H7 (cell line): ENCODE measurements around the gene TRMT112. TPM values are rescaled to one million over a fixed set of nuclear protein-coding genes. Genes with fewer than 3 reads are reported as not detected.
A peak's percentile ranks its signal among the peaks of the same experiment; 100 is the strongest.

Source experiments
- DNase-seq: peaks from one replicate; pipeline ENCODE4 v3.0.0; 2012
- H3K27me3 ChIP-seq: 2 replicates; pipeline ENCODE4 v1.6.0; 2011; ENCODE audit warnings: mild to moderate bottlenecking, low read length; ENCODE audit not compliant: control insufficient read depth, insufficient read depth
- H3K36me3 ChIP-seq: replicated peaks from 2 replicates; pipeline ENCODE4 v1.5.1; 2011; ENCODE audit warnings: low read length; ENCODE audit not compliant: control insufficient read depth, insufficient read depth
- H3K4me3 ChIP-seq: 2 replicates; pipeline ENCODE4 v1.5.1; 2011; ENCODE audit warnings: low read depth, mild to moderate bottlenecking, control low read depth, low read length, moderate library complexity; ENCODE audit not compliant: insufficient read depth
- total RNA-seq: library from RNA; depleted of rRNA; stranded (reverse); fragments of >200 nt; shearing (Covaris generic); gene quantifications from 2 replicates; pipeline ENCODE4 v1.2.3, GENCODE V29; 2014

Gene TRMT112
- total RNA-seq, 1 experiment from 2014 or later = 314 TPM

DNA sequence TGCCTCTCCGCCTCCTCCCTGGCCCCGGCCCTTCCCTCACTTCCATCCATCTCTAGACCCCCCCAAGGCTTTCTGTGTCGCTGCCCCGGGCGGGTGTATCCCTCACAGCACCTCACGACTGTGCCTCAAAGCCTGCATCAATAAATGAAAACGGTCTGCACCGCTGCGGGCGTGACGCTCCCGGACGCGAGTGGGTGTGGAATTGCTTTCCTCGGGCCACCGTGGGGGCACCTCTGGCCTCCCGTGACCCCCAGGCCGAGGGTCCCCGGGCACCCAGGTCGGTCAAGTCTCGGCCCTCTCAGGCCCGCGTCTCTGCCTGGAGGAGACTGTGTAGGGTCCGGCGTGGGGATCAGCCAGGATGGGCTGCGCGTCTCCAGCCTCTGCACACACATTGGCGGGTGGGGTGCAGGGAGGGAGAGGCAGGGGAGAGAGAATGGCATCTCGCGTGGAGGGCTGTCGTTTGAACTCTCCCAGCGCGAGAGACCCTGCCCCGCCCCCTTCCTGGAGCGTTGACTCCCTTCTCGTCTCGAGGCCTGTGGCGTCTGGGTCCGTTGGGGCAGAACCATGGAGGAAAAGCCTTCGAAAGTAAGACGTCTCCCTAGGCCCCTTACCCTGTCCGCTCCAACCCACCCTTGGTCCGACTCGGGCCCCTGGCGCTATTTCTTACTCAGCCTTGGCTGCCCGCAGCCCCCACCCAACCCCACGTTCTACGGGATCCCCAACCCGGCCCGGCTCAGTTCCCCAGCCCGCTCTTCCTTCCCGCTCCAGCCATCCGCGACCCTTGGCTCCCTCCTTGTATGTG, 17.3 kb downstream of the TRMT112 start, which contains the start of gene CATSPERZ:
CATSPERZ (plus strand) TSS at position 512 of the 802 bp plus-strand sequence; CDS start at position 565, 53 bp downstream.
- Histone ChIP-seq H3K36me3 (no peaks in the 10 kb centered on the region), H3K4me3 (peak within 1 kb of the TSS; percentile 37), H3K27me3 (peaks cover 60% of the 10 kb centered on the region)
- peak; percentile 88 for DNase-seq

GRCh38 chr11:64298966-64299846, 18.2 kb downstream of the TRMT112 start:
- DNase-seq = peak; percentile 82
- H3K4me3 ChIP-seq = peak overlapping the region; percentile 23
- no peaks in the 10 kb centered on the region for H3K36me3 ChIP-seq
- H3K27me3 ChIP-seq = peaks cover 69% of the 10 kb centered on the region

GRCh38 chr11:64297699-64298358, 19.5 kb downstream of the TRMT112 start:
- Histone ChIP-seq H3K27me3 (peaks cover 82% of the 10 kb centered on the region), H3K36me3 (no peaks in the 10 kb centered on the region), H3K4me3 (no peak overlapping the region)
- peak; percentile 61 for DNase-seq

DNA sequence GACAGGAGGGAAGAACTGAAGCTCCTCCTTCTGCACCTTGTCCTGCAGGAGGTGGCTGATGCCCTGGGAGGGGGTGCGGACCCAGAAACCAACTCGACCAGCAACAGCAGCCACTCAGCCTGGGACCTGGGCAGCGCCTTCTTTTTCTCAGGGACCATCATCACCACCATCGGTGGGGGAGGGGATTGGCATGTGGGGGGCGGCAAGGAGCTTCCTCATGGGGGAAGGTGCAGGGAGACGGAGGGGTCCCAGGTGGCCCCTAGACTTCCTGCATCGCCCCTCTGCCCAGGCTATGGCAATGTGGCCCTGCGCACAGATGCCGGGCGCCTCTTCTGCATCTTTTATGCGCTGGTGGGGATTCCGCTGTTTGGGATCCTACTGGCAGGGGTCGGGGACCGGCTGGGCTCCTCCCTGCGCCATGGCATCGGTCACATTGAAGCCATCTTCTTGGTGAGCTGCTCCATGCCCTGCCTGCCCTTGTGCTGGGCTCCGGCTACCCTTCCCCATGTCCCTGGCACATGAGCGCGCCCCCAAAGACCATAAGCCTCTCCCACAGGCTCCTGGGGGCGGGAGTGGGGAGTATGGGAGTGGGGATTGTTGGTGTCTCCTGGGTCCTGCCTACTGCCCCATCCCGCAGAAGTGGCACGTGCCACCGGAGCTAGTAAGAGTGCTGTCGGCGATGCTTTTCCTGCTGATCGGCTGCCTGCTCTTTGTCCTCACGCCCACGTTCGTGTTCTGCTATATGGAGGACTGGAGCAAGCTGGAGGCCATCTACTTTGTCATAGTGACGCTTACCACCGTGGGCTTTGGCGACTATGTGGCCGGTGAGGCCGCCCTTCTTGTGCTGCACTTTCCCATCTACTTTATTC, 20.3 kb downstream of the TRMT112 start:
- H3K36me3 ChIP-seq = no peaks in the 10 kb centered on the region
- H3K27me3 ChIP-seq = peaks cover 90% of the 10 kb centered on the region
- peak; percentile 78 for DNase-seq
- no peak overlapping the region; the same call in 1 of the 2 replicates for H3K4me3 ChIP-seq

- Histone ChIP-seq H3K27me3 (peaks cover 96% of the 10 kb centered on the region), H3K36me3 (no peaks in the 10 kb centered on the region), H3K4me3 (no peak overlapping the region)
- DNase-seq = no peak
These were observed 21.1 kb downstream of the TRMT112 start for GRCh38 chr11:64296236-64296635.

- H3K4me3 ChIP-seq = no peak overlapping the region
- peaks cover 99% of the 10 kb centered on the region for H3K27me3 ChIP-seq
These were observed 21.6 kb downstream of the TRMT112 start for GRCh38 chr11:64295760-64296159.

DNA sequence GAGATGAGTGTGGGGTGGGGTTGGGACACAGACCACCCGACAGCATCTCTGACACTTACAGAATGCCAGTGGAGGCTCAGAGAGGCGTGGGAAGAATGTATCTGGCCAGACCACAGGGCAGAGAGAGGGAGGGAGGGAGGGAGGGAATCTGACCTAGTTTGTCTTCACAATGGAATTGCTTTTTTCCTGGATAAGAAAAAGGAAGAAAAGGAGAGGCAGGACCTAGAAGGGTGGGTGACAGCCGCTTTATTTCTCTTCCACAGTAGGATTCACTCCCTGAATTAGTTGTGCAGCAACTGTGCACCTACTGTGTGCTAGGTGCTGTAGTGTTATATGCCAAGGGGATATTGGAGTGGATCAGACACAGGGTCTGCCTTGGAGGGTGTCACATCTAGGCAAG, 22.6 kb downstream of the TRMT112 start:
- H3K36me3 ChIP-seq = no peaks in the 10 kb centered on the region
- H3K4me3 ChIP-seq = no peak overlapping the region
- no peak for DNase-seq
- peaks cover 99% of the 10 kb centered on the region for H3K27me3 ChIP-seq

More at GRCh38 chr11:64295760-64296159, 21.6 kb downstream of the TRMT112 start:
- H3K36me3 ChIP-seq = no peaks in the 10 kb centered on the region
- no peak for DNase-seq

GRCh38 chr11:64292460-64293254, 24.7 kb downstream of the TRMT112 start:
- Histone ChIP-seq H3K36me3 (no peaks in the 10 kb centered on the region), H3K4me3 (peak overlapping the region; percentile 30; the same call in 1 of the 2 replicates), H3K27me3 (peaks cover 81% of the 10 kb centered on the region)
- peak; percentile 83 for DNase-seq

GRCh38 chr11:64291752-64292459, 25.5 kb downstream of the TRMT112 start:
- peaks cover 74% of the 10 kb centered on the region for H3K27me3 ChIP-seq
- DNase-seq = peak; percentile 66
- no peaks in the 10 kb centered on the region for H3K36me3 ChIP-seq
- H3K4me3 ChIP-seq = peak overlapping the region; percentile 30; the same call in 1 of the 2 replicates

- Histone ChIP-seq H3K36me3 (no peaks in the 10 kb centered on the region), H3K4me3 (peak within 1 kb of the TSS; percentile 30), H3K27me3 (peaks cover 68% of the 10 kb centered on the region)
- DNase-seq = peak; percentile 86
These were observed 26.1 kb downstream of the TRMT112 start, which contains the start of gene KCNK4 for GRCh38 chr11:64291262-64291751. Gene KCNK4, plus strand, starts transcription at chr11:64291302. Its CDS starts 1,717 bp downstream, at chr11:64293019.

DNA sequence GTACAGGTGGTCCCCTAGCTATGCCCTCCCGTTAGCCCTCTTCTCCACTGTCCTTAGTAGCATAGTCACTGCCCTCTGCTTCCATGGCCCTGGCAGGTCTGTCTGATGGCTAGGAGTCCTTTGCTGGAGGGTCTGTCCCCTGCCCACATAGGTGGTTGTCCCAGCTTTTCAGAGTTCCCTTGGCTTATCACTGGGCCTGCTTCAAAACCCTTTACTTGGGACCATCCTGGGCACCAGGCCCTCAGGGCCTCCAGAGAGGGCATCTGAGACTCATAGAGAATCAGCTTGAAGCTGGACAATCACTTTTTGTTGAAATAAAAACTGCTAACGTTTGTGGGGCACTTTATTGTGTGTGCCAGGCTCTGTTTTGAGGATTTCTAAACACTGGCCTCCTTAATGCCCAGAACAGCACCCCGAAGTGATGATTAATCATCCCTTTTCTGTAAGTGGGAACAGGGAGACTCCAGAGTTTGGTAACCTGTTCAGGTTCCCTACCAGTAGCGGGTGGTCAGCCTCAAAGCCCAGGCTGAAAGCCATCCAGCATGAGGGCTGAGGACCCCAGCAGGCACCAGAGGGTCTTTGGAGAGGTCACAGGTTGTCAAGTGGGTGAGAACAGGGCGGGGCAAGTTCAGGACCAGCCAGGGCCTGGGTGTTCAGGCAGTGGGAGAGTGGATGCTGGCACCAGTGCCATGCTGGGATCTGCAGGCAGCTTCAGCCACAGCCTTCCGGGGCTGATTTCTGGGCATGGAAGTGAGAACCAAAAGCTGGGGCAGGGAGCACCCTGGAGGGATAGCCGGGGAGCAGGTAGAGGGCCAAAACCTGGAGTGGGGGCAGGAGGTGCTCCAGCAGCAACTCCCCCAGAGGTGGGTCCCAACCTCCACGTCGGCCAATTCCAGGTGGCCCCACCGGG, 26.8 kb downstream of the TRMT112 start:
- no peaks in the 10 kb centered on the region for H3K36me3 ChIP-seq
- H3K4me3 ChIP-seq = peak overlapping the region; percentile 28; the same call in 1 of the 2 replicates
- H3K27me3 ChIP-seq = peaks cover 61% of the 10 kb centered on the region
- no peak for DNase-seq
